Superior temporal gyrus (tissue), 1 donor: ENCODE results near the gene DLGAP1.

Experiments
- DNase-seq: peaks from one replicate; pipeline ENCODE4 v3.0.0-alpha.2; 2016; ENCODE audit errors: extremely low spot score

DLGAP1 gene

DNA sequence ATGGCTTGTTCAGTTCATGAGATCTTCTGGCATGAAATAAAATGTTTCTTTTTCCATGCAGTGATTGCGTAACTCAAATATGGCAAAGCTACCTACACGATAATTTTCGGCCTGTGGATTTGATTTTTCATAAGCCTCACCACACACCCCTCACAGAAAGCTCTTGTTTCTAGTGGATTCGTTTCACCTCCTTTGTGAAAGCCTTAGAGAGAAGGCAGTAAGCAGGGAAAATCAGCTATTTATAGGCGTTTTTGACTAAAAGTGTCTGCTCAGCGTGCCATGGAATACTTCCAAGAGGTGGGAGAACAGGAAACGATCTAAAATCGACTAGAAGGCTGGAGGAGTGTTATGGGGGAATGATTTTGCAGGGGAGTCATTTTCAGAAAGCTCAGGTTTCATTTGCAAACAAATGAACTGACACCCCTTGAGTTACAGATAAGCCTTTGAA, 587.2 kb downstream of the DLGAP1 start:
- DNase-seq: peak; percentile 65

DNA sequence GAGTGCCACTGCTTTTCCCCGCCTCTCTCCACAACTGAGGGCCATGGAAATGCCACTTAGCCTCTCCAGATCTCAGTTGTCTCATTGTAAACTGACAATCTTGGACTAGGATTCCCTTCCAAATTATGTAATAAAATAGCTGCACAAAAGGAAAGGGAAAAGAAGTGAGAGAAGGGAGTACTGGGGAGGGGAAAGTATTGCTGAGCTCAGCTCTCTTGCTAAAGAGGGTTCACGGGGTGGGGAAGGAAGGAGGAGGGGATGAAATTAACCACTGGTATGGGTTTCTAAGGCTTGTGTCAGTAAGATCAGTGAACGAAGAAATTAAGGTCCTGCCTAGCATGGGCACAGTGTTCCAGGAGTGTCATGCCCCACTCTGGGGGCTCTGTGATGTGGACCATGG, 587.9 kb downstream of the DLGAP1 start:
- no peak for DNase-seq

DNA sequence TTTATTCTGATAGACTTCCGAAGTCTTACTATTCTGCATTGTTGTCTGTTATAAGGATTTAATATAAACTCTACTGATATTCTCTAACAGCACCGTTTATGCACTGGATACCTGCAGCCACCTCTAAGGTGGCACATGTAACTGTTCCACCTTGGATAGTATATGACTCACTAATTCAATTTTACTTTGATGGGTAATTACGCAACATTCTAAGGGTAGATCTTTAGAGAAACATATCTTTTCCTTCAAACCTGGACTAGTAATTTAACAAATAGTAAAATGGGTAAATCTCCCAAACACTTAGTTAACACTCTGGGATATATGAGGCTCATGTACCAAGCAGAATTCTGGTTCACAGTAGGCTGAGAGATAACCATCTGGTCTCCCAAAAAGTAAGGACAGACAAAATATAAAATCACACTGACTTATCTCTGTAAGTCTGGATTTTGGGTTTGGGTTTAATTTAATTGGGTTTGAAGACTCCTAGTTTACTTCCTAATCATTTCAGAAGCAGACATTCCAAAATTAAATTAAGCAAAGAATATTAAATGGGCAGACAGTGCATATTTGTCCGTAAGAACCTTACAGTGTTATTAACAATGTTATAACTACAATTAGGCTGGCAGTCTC, 590.3 kb downstream of the DLGAP1 start:
- no peak for DNase-seq

DNA sequence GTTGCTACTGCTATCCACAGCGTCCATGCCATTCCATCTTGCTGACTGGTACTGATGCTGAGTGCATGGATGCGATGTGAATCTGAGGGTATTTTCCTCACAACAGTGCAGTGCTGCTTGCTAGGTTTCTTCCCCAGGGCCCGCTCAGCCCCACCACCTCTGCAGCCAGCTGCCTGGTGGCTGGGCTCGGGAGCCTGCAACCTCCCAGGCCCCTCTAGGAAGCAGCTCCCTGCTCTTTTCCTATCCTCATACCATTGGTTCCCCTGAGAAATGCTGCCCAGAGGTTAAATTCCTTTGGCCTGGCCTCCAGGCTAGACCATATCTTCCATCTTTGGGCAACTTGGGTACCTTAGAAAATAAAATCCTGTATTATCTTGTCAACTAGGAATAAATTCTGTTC, 591.5 kb downstream of the DLGAP1 start:
- no peak for DNase-seq

DNA sequence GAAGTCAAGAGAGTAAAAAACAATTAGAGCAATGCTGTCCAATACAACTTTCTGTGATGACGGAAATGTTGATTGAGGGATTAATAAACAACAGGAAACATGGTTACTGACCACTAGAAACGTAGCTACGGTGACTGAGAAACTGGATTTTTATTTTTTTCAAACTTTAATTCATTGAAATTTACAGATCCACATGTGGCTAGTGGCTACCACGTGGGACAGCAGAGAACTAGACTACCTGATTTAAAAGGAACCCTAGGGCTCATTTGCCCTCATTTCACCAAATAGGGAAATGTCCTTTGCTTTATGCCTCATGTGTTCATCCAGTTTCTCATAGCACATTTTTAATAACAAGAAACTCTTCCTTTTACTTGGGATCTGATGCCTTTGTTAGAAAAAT, 592.1 kb downstream of the DLGAP1 start:
- no peak for DNase-seq

DNA sequence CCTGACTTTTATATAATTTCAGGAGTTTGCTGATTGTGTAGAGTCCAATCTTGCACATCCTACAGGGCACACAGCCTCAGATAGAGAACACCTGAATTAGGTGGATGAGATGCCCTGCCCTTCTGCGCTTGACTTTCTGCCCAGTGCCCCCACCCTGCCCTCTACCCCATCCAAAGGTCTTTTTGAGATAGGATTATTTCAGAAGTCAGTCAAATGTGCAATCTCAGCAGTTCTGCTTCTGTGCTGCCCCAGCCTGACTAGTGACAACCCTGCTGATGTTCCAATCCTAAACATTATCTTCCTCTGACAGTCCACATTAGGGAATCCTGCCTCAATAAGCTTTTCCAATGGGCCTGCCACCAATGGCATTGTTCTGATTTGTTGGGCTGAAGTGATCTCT, 593.6 kb downstream of the DLGAP1 start:
- DNase-seq: no peak

DNA sequence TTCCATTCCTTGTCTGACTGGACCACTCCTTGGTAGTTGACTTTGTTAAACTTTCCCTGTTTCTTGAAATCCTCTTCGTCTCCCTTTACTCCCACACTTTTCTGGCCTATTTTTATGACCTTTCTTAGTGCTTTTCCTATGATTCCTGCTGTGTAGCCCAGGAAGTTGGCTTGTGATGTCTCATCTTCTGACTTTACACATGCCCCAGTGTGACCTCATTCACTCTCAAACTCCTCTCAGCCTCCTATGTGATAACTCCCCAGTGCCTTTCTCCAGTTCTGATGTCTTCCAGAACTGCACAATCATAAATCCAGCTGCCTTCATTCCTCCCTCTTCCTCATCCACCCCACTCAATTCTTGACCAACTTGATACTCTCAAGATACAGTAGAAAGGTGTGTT, 597.6 kb downstream of the DLGAP1 start:
- no peak for DNase-seq

DNA sequence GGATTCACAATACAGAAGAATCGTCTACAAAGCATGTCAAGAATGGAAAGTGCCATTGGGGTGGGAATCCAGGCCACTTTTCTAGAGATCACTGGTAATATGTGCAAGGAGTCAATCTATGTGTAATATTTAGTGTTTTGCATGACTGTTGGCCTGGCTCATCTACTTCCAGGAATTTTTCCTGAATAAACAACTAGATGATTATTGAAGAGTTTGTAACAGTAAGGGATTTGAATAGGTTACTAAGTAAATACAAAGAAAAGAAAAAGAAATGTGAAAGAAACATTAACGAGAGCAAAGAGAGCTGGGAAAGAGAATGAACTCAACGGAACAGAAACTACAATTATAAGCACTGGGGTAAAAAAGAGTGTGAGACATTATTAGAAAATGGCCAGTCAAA, 599.1 kb downstream of the DLGAP1 start:
- DNase-seq: no peak

DNA sequence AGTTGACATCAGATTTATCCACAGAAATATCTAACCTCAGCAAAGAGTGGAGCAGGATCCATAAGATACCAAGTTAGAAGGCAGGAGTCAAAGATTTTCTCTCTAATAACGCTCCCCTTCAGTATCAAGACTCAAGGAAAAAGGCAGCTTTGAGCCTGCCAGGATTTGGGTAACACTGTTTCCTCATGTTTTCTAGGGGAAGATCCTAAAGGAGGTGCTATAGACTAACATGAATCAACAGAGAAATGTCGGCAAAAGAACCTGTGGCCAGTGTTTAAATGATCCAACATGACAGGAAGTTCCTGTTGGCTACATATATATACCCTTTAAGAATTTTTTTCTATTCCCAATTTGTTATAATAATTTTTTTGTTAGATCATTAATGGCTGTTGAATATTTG, 602.8 kb downstream of the DLGAP1 start:
- peak; percentile 12 for DNase-seq

DNA sequence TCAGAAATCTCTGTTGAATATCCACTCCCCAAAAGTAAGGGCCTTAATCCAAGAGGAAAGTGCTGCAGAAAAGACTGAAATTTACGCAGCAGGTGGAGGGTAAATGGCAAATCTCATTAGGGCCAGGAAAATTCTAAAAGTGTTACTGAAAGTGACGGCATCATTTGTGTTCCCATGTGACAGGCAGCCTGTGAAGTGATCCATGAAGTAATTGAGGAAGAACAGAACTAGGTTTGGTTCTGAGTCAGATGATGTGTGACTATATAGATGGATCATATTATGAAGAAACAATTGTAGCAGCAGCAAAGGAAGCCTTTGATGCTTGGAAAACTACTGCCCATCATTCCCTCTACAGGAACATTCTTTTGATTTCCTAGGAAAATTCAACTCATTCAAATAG, 603.9 kb downstream of the DLGAP1 start:
- peak; percentile 34 for DNase-seq

DNA sequence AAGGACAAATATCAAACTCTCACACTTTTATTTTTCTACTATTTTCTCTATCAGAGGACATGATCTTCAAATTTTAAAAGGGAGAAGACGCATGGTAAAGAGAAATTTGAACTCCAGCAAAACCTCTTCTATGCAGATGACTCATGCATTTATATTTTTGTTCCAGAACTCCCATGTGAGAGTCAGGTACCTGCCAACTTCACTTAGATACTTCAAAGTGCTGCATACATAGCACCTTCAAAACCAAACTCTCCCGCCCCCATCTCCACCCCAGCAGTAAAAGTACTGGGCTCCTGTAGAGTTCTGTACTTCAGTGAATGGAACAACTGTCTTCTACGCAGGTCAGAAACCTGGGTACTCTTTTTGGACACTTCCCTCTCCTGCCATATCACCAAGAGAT, 606.8 kb downstream of the DLGAP1 start:
- DNase-seq: no peak

DNA sequence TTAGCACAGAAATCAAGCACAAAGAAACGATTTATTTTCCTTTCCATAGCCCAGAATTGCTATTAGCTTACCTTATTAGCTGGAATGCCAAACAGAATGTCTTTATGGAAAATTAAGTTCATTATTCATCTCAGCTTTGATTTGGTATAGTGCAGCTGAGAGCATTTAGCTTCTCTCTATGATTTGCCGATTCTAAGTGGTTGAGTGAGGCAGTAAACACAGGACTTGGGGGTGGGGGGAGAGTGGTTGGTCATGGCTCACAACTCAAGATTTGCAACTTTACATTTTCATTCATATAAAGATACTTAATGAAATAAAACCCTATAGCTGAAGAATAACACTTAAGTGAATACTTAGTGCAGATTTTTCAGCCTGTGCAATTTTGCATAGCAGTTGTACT, 609.9 kb downstream of the DLGAP1 start:
- no peak for DNase-seq

DNA sequence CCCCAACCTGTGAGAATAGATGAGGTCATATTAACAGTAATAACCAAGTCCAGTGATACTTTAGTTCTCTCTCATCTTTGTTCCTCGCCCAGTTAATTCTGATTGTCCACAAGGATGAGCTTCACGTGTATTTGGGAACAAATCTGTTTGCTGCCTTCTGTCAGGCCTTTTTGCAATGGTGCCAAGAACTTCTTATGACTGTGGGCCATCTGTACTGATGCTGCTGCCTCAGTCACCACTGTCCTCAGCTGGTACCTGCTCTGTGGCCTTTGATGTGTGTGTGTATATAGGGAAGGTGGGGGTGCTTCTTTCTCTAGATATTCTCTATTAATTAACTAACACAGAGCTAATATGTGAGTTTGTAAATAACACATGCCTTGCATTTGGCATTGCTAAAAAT, 612.3 kb downstream of the DLGAP1 start:
- DNase-seq: no peak

DNA sequence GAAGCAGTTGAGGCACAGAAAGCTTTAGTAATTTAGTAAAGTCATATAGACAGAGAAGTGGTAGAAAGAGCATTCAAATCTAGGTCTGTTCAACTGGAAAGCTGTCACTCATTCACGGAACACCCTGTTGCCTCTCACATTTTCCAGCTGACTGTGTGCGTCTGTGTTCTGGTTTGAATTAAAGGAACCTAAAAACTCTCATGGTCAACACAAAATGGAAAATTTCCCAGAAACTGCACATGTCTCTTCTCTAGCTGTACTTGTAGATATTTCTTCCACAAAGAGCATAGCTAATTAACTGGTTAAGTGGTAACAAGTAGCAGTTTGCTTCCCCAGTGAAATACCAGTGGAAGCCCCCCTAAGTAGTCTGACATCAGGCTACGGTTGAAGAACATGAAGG, 614.3 kb downstream of the DLGAP1 start:
- DNase-seq: no peak

DNA sequence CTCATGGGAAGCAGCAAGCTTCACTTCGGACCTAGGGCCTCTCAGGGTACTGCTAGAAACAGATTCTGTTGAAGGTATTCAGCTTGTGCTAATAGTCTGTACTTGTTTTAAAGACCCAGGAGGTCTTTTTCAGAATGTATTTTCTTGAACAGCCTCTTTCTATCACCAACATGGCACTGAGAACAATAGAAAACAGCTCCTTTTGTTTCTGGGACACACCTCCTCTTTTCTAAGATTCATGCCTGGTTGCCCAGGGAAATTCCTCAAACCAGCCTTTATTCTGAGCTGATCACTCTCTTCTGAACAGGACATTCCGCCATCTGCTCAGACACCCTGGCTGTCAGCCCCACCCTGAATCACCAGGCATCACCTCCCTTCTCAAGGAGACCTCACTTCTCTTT, 615.5 kb downstream of the DLGAP1 start:
- DNase-seq: peak; percentile 53

DNA sequence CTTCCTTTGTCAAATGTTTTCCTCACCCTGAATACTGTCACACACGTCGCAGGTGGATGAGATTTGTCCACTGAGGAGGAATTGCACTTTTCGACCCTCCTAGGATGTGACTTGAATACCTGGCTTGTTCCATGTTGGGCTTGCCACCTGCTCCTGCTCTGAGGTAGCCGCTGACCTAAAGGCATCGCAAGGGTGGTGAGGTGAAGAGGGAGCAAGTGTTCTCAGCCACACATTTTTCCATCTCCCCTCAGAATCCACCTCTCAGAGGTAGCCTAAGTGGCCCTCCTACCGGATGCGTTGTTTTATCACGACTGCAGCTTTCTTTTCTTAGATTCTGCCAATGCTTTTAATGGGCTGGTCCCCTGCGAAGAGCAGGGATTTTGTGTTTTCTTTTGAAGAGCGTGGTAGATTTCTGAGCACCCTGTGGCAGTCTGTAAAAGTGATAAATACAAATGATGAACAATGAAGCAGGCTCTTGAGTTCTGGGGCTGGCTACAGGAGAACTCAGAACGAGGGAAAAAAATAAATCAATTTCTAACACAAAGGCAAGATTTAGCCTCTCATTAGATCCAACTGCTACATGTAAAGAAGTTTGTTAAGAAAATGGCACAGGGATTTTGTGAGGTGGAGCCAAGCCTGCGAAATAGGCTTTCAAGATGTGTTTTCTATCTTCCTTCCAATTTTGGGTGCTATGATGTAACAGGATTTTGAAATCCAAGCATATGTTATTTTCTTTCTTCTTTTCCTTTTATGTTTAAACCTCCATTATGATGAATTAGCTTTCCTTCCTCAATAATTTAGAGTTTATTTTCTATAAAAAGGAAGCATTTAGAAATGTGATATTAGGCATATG, 618.4 kb downstream of the DLGAP1 start:
- peak; percentile 66 for DNase-seq

DNA sequence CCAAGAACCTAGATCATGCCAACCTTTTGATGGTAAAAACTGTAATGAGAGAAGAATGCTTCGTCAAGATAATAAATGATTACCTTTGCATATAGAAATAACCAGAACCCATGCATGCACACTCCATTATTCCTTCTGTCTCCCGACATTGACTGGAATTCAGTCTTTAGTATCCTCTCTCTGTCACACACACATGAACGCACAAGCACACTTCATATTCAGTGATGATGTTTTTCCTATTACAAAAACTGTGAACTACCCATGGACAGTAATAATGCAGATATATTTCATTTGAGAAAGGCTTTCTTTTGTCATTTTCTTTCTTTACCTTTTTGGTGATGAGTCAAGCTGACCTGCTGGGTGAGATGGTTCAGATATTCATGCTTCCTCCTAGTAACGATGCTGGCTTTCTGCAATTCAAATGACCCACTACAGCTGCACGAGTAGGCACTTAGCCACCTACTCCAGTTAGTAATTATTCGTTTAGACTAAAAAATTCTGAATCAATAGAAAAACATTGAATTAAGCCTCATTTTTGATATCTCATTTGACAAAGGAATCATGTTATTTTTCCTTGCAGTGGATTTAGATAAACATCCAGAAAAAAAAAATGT, 623.0 kb downstream of the DLGAP1 start:
- no peak for DNase-seq

DNA sequence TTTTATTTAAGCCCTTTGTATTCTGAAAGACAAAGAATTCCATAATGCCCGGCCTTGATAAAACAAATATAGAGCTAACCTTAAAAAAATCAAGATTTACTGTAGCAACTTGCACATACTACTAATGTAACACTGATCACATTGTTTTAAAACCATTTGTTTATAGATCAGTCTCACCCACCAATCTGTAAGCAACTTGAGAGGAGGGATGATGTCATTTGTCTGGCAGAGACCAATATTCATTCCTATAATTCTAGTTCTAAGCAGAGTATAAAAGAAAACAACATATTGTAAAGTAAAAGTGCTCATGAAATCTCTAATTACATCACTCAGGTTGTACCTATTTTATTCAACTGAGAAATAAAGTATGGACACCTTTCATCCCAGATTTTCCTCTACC, 624.5 kb downstream of the DLGAP1 start:
- no peak for DNase-seq

DNA sequence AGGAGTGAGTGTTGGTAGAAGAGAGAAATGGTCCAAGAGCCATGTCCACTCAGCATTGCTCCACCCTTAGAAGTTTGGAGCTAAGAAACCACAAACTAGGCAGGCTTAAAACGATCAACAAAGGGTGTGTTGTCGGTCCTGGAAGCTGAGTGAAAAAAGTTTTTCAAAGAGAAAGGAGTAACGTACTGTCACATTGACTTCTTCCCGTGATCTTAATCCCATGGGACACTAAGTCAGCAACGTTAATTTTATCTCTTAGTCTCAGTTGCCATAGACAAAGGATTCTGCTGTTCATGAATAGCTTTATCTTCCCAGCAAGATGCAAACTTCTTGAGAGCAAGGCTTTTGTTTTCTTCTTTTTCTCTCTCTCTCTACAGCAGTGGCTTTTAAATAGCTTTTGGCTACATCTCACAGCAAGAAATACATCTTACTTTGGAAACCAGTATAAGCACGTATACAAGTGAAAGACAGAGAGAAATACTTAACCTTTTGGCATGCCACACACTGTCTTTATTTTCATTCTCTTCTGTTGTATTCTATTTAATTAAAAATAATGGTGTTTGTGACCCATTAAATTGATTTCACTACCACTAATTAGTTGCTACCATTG, 627.8 kb downstream of the DLGAP1 start:
- DNase-seq: no peak

DNA sequence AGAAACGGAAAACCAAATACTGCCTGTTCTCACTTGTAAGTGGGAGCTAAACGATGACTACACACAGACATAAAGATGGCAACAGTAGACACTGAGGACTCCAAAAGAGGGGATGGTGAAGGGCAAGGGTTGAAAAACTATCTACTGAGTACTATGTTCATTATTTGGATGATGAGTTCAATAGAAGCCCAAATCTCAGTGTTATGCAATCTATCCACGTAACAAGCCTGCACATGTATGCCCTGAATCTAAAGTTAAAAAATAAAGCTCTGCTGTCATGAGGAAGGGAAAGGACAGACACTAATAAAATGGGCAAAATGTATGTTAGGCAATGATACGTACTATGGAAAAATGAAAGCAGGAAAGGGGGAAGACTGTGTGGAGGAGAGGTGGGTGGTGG, 629.1 kb downstream of the DLGAP1 start:
- DNase-seq: no peak

DNA sequence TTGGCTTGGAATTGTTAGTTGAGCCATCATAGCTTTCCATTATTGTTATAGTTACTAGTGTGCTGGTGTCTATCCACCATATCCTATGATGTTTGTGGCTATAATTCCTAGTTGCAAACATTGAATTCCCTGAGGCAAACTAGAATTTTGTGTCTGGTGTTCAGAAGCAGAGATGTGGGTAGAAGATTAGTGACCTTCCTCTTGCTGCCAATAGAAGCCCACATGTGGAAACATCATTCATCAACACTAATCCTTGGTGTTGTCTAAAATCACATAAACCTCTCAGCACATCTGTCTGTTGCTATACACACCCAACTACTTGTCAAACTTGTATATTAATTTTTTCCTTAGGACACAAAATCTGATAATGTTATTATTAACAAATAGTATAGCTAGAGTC, 631.0 kb downstream of the DLGAP1 start:
- DNase-seq: no peak

DNA sequence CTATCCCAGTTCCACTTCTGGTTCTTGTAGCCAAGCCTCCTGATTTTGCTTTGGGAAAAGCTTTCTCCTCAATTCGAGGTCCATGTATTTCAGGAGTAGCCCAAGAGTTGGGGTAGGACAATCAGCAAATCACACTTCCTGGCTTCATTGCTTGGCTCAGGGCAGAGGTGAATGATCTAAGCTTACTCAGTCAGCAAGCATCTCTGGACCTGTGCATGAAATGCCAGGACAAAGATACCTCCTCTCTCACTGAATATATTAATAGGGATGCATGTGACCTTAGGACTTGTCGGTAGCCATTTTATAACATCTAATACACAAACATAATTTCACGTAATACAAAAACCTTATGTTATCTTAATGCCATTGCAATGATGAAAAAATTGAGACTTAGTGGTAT, 632.0 kb downstream of the DLGAP1 start:
- no peak for DNase-seq

DNA sequence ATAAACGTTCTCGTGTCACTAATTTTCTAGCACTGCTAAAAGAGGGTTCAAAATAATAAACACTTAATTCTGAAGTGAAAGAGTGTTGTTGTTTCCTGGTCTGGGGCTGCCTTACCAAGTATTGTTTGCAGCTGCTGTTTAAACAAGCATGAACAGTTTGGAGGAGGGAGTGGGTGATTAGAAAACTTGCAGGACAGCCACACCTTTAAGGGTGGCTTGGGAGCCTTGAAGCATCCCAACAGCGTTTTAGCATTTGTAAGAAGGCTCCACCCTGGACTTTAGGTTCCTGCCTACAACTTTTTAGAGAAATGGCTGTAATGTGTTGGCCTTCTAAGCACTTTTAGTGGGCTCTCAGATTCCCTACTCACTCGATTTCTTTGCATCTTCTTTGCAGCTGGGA, 633.6 kb downstream of the DLGAP1 start:
- DNase-seq: no peak
